ENCODE results near the gene TEX14. TPM values are rescaled to one million over a fixed set of nuclear protein-coding genes. Genes with fewer than 3 reads are reported as not detected.
"Not testable (repeated sequence)": the region's sequence is repeated elsewhere in the genome, so short reads cannot be mapped to it uniquely, and the experiment has no call there.

TEX14 gene
- total RNA-seq, 2 experiments from 2014 or later: 0.10 to 0.14 TPM

GRCh38 chr17:58677194-58677880 is 14.5 kb downstream of the TEX14 start:
- H3K9me3 Mint-ChIP-seq: no peaks in the 10 kb centered on the region

GRCh38 chr17:58671969-58672368 is 19.9 kb downstream of the TEX14 start:
- H3K4me1 Mint-ChIP-seq: peaks cover 1% of the 10 kb centered on the region
- H3K27me3 Mint-ChIP-seq: peaks cover 2% of the 10 kb centered on the region
- no peaks in the 10 kb centered on the region for H3K9me3 Mint-ChIP-seq
- no peaks in the 10 kb centered on the region for H3K36me3 Mint-ChIP-seq
- DNase-seq: no peak
- H3K4me3 Mint-ChIP-seq: no peak overlapping the region
- no peak overlapping the region for H3K27ac Mint-ChIP-seq

More at GRCh38 chr17:58677194-58677880, 14.5 kb downstream of the TEX14 start:
- Mint-ChIP-seq H3K36me3 (no peaks in the 10 kb centered on the region), H3K27ac (no peak overlapping the region), H3K4me3 (no peak overlapping the region), H3K27me3 (peaks cover 4% of the 10 kb centered on the region), H3K4me1 (no peaks in the 10 kb centered on the region)
- DNase-seq: no peak

GRCh38 chr17:58669853-58670252 is 22.0 kb downstream of the TEX14 start:
- H3K36me3 Mint-ChIP-seq: no peaks in the 10 kb centered on the region
- H3K4me1 Mint-ChIP-seq: peaks cover 7% of the 10 kb centered on the region
- no peak overlapping the region for H3K27ac Mint-ChIP-seq
- peaks cover 8% of the 10 kb centered on the region for H3K27me3 Mint-ChIP-seq
- no peak overlapping the region for H3K4me3 Mint-ChIP-seq
- DNase-seq: no peak
- H3K9me3 Mint-ChIP-seq: no peaks in the 10 kb centered on the region

GRCh38 chr17:58668598-58668935 is 23.3 kb downstream of the TEX14 start:
- Mint-ChIP-seq H3K27me3 (peaks cover 8% of the 10 kb centered on the region), H3K4me3 (no peak overlapping the region)

GRCh38 chr17:58667934-58668597 is 23.8 kb downstream of the TEX14 start:
- peaks cover 8% of the 10 kb centered on the region for H3K27me3 Mint-ChIP-seq
- H3K9me3 Mint-ChIP-seq: no peaks in the 10 kb centered on the region
- H3K4me3 Mint-ChIP-seq: no peak overlapping the region
- no peak for DNase-seq
- H3K4me1 Mint-ChIP-seq: peaks cover 7% of the 10 kb centered on the region
- H3K27ac Mint-ChIP-seq: no peak overlapping the region
- no peaks in the 10 kb centered on the region for H3K36me3 Mint-ChIP-seq

More at GRCh38 chr17:58668598-58668935, 23.3 kb downstream of the TEX14 start:
- no peaks in the 10 kb centered on the region for H3K36me3 Mint-ChIP-seq
- H3K9me3 Mint-ChIP-seq: no peaks in the 10 kb centered on the region
- no peak for DNase-seq
- no peak overlapping the region for H3K27ac Mint-ChIP-seq
- peaks cover 7% of the 10 kb centered on the region for H3K4me1 Mint-ChIP-seq

GRCh38 chr17:58666858-58667267 is 25.0 kb downstream of the TEX14 start:
- Mint-ChIP-seq H3K4me3 (no peak overlapping the region), H3K4me1 (peaks cover 7% of the 10 kb centered on the region), H3K27ac (no peak overlapping the region), H3K9me3 (no peaks in the 10 kb centered on the region), H3K36me3 (no peaks in the 10 kb centered on the region), H3K27me3 (peaks cover 8% of the 10 kb centered on the region)
- peak; percentile 25 for DNase-seq

- no peaks in the 10 kb centered on the region for H3K36me3 Mint-ChIP-seq
- no peak overlapping the region for H3K27ac Mint-ChIP-seq
- H3K4me1 Mint-ChIP-seq: peaks cover 7% of the 10 kb centered on the region
- peaks cover 8% of the 10 kb centered on the region for H3K27me3 Mint-ChIP-seq
- DNase-seq: no peak
- no peak overlapping the region for H3K4me3 Mint-ChIP-seq
- no peaks in the 10 kb centered on the region for H3K9me3 Mint-ChIP-seq
Measured at GRCh38 chr17:58665946-58666857, 25.6 kb downstream of the TEX14 start.

GRCh38 chr17:58664302-58664701 is 27.5 kb downstream of the TEX14 start:
- H3K36me3 Mint-ChIP-seq: peaks cover under 1% of the 10 kb centered on the region
- no peak overlapping the region for H3K4me3 Mint-ChIP-seq
- peaks cover under 1% of the 10 kb centered on the region for H3K9me3 Mint-ChIP-seq
- no peak overlapping the region for H3K27ac Mint-ChIP-seq
- peaks cover 9% of the 10 kb centered on the region for H3K27me3 Mint-ChIP-seq
- peaks cover 10% of the 10 kb centered on the region for H3K4me1 Mint-ChIP-seq
- DNase-seq: no peak

GRCh38 chr17:58661499-58661898 is 30.3 kb downstream of the TEX14 start:
- H3K4me3 Mint-ChIP-seq: no peak overlapping the region
- H3K4me1 Mint-ChIP-seq: peaks cover 20% of the 10 kb centered on the region
- H3K9me3 Mint-ChIP-seq: peaks cover 10% of the 10 kb centered on the region
- no peak overlapping the region for H3K27ac Mint-ChIP-seq
- DNase-seq: no peak
- H3K27me3 Mint-ChIP-seq: peaks cover 9% of the 10 kb centered on the region
- peaks cover 5% of the 10 kb centered on the region for H3K36me3 Mint-ChIP-seq

GRCh38 chr17:58660621-58661020 is 31.2 kb downstream of the TEX14 start:
- Mint-ChIP-seq H3K4me1 (peaks cover 19% of the 10 kb centered on the region), H3K9me3 (peaks cover 10% of the 10 kb centered on the region), H3K27ac (peak overlapping the region; percentile 21), H3K36me3 (peaks cover 5% of the 10 kb centered on the region), H3K27me3 (peaks cover 7% of the 10 kb centered on the region), H3K4me3 (no peak overlapping the region)
- no peak for DNase-seq

- H3K4me3 Mint-ChIP-seq: peak overlapping the region; percentile 75
- not testable (repeated sequence) for H3K9me3 Mint-ChIP-seq, H3K36me3 Mint-ChIP-seq, H3K27me3 Mint-ChIP-seq, DNase-seq
- H3K4me1 Mint-ChIP-seq: peaks cover 19% of the 10 kb centered on the region
- H3K27ac Mint-ChIP-seq: peak overlapping the region; percentile 100
Measured at GRCh38 chr17:58659714-58660084, 32.1 kb downstream of the TEX14 start.

- Mint-ChIP-seq H3K27me3 (peaks cover 7% of the 10 kb centered on the region), H3K4me1 (peaks cover 19% of the 10 kb centered on the region), H3K4me3 (peak overlapping the region; percentile 75), H3K36me3 (peaks cover 5% of the 10 kb centered on the region), H3K9me3 (peaks cover 10% of the 10 kb centered on the region), H3K27ac (peak overlapping the region; percentile 100)
- peak; percentile 76 for DNase-seq
Measured at GRCh38 chr17:58658804-58659713, 32.8 kb downstream of the TEX14 start.

GRCh38 chr17:58657962-58658803 is 33.7 kb downstream of the TEX14 start:
- not testable (repeated sequence) for H3K27me3 Mint-ChIP-seq, H3K9me3 Mint-ChIP-seq, H3K36me3 Mint-ChIP-seq
- Mint-ChIP-seq H3K4me1 (peaks cover 19% of the 10 kb centered on the region), H3K4me3 (peak overlapping the region; percentile 11), H3K27ac (peak overlapping the region; percentile 100)
- peak; percentile 33 for DNase-seq

GRCh38 chr17:58648236-58648635 is 43.6 kb downstream of the TEX14 start:
- DNase-seq: no peak
- no peak overlapping the region for H3K27ac Mint-ChIP-seq
- H3K4me1 Mint-ChIP-seq: no peaks in the 10 kb centered on the region
- no peaks in the 10 kb centered on the region for H3K27me3 Mint-ChIP-seq
- H3K36me3 Mint-ChIP-seq: no peaks in the 10 kb centered on the region
- no peaks in the 10 kb centered on the region for H3K9me3 Mint-ChIP-seq
- H3K4me3 Mint-ChIP-seq: no peak overlapping the region

Data from activated naive CD8-positive, alpha-beta T cell treated with anti-CD3 and anti-CD28 coated beads for 36 hours (primary cell).